Measurements from ENCODE around the gene DPP6.

DPP6 gene

DNA sequence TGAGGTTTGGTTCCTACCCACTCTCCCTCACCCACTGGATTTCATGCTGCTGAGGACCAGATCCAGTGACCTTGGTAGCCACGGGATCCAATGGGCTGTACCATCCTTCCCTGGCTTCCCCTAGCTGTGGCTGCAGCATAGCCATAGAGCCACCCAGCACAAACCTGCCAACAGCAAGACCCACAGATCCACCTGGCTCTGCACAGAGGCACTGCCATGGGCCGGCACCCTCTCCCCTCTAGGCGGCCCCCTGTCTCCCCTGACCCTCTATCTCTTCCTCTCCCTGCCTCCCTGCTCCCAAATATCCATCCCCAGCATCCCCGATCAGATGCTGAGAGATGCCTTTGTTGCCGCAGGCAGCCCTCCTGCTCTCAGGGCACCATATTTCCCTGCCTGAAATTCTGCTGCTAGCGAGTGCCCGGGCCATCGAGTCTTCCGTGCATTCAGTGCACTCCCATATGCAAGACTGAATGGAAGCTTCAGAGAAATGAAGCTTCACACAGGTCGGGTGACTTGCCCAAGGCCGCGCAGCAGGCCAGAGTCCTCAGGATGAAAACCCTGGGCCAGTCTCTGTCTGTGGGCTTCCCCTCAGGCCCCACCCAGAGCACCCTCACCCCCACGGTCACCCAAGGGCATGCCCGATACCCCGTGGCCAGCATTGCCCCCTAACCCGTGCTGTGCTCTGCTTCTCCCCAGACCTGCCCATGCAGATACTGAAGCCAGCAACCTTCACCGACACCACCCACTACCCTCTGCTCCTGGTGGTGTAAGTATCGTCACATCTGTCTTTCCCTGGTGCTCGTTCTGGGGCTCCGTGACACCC lies 819.9 kb downstream of the DPP6 start:
- DNase-seq = no peak

DNA sequence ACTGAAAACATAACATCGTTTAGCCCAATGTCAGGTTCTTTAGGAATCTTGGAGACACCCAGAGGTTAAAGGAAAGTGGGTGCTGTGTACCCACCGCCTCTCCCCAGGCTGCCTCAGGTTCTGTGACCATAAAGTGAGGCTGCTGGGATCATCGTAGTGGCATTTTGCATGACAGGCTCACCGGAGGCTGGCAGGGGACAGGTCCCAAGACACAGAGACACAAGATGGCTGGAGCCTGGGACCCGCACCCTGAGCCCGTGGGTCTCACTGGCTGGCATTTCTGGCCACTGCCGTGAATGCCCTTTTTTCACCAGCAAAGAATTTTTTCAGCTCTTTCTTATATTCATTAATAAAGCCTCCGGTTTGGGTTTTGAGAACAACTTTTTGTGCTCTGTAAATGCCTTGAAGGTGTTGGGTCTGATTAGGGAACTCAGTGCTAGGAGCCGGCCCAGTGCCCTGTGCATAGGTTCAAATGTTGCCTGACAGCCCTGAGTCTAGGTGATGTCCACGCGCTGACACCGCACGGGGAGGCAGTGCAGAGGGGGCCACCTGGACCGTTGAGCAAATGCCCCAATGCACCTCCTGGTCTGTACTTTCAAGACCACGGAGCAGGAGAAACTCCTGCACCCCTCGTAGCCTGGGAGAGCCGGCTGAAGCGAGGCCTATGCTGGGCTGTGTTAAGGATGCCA lies 820.8 kb downstream of the DPP6 start:
- no peak for DNase-seq

DNA sequence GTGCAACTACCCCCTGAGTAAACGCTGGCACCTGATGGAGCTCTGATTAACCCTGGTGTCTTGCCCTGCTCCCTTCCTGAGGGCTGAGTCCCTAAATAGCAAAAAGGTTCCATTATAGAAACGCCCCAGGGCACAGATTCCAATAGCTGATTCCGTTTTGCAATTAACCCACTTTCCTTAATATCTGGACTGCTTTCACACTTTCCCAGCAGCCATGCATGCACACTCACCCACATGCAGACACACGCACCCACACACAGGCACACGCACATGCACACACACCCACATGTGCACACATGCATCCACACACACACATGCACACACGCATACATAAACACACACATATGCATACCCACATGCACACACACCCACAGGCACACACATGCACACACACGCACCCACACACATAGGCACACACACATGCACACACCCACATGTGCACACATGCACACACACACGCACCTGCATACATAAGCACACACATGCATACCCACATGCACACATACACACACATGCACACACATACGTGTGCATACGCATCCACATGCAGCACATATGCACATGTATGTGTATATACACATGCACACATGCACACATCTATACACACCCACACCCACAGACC lies 821.4 kb downstream of the DPP6 start:
- DNase-seq = no peak

DNA sequence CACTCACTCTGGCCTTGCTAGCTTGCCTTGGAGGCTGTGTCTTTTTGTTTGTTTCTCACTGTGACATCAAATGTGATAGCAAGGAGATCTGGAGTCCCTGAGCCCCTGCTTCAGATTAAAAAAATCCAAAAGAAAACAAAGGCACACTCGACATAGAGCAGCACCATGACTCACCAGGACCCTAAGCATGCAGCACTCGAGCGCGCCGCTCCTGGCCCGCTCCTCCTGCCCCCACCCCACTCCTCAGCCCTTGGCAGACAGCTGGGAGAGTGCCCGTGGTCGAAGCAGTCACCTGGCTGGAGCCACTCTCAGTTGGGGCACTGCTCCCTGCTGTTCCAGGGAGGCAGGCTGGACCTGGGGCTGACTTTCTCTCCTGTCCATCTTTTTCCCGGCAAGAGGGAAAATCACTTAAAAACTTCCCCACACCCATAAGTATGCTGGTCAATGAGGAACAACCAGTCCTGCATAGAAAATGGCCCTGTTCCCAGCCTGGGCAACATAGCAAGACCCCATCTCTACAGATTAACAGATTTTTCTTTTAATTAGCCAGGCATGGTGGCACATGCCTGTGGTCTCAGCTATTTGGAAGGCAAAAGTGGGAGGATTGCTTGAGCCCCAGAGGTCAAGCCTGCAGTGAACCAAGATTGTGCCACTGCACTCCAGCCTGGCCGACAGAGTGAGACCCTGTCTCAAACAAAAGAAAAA lies 822.4 kb downstream of the DPP6 start:
- DNase-seq = no peak

DNA sequence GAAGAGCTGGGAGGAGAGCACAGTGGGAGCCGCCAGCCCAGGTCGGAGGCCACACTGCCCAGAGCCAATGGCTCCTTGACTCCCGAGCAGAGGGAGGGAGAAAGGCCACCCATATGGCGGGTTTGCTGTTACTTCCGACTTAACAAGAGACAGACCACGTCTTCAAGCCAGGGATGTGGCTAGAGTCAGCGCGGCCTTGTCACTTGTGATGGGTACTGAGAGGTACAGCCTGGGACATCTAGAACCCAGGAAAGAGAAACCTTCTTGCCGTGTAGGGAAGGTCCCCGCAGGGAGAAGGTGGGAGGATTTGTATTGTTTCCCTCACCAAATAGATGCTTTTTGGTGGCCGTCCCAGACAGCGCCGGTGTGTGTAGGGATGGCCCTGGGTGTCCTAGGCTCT lies 823.1 kb downstream of the DPP6 start:
- no peak for DNase-seq

DNA sequence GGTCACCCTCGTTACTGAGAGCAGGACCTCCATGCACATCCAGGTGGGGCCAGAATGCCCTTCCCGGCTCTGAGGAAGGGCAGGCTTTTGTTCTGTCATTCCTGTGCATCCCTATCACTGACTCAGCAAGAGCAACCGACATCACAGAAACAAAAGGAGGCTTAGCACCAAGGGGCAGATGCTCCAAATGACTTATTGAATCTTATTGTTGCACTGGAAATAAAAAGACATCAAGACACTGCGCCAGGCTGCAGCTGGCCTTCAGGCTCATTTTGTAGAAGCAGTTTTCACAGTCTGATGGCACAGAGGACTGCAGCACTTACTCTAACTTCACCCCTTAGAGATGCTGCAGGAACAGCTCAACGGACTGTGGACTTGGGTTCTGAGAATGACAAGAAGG lies 824.3 kb downstream of the DPP6 start:
- DNase-seq = no peak

DNA sequence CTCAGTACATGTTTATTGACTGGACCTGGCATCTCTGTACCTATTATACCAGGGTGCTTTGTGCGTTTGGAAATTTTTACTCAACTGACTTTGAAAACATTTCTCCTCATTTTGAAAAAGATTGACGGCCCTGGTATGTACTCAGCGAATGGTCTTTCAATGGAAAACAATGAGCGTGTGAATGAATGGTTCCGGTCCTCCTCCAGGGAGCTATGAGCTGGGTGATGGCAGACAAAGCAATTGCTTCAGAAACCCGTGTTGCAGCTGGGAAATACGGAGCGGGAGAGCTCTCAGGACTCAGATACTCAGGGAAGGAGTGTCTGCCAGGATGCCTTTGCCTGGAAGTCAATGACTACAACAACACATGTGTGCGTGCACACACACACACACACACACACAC lies 824.8 kb downstream of the DPP6 start:
- DNase-seq = no peak

DNA sequence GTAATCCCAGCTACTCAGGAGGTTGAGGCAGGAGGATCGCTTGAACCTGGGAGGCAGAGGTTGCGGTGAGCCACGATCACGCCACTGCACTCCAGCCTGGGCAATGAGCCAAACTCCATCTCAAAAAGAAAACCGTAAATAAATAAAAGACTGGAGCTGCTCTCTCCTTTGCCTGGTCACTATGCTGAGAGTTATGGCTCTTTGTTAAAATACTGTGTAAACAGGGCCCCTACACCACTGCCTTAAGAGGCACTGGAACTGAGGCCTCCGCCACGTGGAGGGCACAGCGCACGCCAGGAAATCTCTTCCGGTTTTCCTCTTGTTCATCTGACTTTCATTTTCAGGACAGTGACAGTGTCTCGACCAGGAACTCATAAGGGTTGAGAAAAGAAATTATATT lies 827.4 kb downstream of the DPP6 start:
- DNase-seq = no peak

DNA sequence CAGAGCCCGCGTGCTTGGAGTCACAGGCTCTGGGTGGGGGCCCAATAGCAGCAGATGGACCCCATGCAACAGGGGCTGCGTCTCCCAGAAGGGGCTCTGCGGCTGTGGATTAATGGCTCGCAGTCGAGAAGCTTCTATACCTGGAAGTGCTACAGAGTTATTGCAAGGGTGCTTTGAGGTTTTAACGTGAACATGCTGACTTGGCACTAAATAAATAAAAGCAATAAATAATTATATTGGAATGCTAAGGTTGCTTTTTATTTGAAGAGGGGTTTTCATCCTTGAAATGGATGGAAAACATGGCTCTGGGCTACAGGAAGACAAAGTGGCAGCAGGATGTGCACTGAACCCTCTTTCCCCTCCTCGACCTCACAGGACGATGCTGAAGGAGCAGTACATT lies 828.3 kb downstream of the DPP6 start:
- no peak for DNase-seq

DNA sequence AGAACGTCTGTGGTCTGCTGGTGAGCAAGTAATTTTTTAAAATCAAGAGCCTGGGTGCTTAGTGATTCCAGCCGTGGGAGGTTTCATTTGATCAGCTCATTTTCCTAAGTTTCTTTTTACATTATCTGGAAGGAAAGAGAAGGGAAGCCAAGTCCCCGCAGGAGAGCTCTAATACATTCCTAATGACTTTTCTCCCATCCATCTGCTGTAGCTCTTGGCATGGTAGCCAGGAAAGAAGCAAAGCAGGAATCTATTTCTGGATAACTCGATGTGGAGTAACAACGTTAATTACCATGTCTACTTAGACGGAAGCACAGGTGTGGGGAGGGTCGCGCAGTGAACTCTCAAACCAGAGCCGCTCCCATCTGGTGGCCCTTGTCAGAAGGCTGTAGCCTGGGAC lies 828.8 kb downstream of the DPP6 start:
- no peak for DNase-seq

DNA sequence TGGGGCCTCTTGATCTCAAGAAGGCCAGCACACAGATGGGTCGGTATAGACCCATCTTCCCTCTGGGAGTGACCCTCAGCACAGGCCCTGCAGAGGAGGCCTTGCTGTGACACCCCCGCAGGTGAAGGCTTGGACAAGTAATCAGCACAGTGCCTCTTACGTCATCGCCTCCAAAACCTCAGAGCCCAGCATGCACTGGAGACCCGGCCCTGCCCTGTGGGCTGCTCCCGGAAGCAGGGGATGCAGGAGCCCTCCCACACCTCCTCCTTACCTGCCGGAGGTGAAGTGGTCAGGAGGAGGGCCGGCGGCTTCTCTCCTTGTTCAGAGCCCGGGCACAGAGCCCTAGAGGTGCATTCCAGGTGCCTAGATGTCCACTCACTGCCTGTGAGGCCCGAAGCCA lies 829.3 kb downstream of the DPP6 start:
- no peak for DNase-seq

DNA sequence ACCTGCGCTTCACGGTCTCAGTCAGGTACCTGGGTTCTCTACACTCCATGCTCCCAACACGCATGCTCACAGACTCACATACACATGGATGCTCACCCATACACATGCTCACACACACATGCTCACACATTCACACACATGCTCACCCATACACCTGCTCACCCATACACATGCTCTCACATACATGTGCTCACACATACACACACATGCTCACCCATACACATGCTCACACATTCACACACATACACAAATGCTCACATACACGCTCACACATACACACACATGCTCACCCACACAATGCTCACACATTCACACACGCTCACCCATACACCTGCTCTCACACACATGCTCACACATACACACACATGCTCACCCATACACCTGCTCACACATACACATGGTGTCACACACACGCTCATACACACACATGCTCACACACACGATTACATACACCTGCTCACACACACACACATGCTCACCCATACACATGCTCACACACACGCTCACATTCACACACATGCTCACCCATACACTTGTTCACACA lies 830.8 kb downstream of the DPP6 start:
- no peak for DNase-seq

DNA sequence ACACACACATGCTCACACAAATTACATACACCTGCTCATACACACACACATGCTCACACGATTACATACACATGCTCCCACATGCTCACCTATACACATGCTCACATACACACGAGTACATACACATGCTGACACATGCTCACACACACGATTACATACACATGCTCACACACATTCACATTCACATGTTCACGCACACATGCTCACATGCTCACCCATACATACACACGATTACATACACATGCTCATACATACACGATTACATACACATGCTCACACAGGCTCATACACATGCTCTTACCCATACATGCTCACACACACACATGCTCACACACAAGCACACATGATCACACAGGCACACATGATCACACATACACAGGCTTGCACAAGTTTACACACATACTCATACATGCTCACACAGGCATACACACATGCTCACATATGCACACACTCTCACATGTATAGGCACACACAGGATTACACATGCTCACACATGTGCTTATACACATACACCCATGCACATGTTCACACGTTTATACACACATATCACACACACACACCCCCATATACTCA lies 832.2 kb downstream of the DPP6 start:
- DNase-seq = no peak

DNA sequence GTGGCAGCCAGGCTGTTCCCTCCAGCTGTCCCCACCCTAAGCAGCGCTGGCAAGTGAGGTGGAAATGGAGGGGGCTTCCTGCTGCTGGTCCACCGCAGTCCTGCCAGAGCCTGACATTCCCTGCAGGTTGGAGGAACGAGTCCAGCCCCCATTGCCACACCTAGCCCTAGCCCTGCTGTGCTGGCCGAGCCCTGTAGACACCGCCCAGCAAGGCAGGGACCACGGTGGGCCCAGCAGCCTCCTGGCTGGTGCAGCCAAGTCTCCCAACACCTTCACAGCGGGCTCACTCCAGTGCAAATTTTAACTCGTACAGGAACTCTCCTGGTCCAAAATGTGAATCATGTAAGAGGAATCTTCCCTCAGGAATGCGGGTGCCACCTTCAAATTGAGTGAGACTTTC lies 834.4 kb downstream of the DPP6 start:
- no peak for DNase-seq

DNA sequence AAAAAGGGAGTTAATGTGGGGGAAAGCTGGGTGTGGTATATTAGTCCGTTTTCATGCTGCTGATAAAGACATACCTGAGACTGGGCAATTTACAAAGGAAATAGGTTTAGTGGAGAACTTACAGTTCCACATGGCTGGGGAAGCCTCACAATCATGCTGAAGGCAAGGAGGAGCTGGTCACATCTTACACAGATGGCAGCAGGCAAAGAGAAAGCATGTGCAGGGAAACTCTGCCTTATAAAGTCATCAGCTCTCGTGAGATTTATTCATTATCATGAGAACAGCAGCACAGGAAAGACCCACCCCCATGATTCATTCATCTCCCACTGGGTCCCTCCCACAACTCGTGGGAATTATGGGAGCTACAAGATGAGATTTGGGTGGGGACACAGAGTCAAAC lies 836.5 kb downstream of the DPP6 start:
- DNase-seq = no peak

DNA sequence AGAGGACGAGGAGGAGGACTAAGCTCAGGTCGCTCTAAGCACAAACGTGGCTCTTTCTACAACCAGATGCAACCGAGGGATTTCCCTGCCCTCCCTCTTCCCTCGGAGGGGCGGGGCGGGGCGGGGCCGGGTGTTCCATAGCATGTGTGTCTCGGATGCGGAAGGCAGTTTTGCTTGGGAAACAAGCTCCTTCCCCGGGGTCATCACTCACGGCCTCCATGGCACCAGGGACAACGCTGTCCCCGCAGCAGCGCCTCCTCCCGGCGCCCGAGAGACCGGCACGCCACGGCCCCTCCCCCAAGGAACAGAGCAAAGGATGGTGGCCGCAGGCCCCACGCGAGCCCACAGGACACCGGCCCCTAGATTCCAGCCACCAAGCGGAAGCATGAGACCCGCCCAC lies 840.3 kb downstream of the DPP6 start:
- DNase-seq = no peak

DNA sequence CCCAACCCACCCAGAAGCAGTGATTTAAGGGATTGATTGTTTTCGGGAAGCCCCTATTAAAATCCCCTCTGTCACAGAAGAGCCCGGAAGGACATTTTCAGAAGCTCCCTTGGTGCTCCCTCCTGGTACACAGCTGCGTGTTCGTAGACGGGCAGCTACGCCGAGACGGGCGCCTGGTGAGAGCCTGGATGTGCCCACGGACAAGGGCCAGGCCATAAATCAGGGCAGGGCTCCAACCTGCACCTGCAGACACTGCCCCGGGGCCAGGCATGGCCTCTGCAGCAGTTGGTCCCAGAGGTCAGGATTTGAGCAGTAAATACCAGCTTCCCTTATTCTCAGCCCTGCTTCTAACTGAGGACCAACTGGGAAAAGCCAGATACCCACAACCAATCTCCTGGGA lies 843.9 kb downstream of the DPP6 start:
- no peak for DNase-seq

DNA sequence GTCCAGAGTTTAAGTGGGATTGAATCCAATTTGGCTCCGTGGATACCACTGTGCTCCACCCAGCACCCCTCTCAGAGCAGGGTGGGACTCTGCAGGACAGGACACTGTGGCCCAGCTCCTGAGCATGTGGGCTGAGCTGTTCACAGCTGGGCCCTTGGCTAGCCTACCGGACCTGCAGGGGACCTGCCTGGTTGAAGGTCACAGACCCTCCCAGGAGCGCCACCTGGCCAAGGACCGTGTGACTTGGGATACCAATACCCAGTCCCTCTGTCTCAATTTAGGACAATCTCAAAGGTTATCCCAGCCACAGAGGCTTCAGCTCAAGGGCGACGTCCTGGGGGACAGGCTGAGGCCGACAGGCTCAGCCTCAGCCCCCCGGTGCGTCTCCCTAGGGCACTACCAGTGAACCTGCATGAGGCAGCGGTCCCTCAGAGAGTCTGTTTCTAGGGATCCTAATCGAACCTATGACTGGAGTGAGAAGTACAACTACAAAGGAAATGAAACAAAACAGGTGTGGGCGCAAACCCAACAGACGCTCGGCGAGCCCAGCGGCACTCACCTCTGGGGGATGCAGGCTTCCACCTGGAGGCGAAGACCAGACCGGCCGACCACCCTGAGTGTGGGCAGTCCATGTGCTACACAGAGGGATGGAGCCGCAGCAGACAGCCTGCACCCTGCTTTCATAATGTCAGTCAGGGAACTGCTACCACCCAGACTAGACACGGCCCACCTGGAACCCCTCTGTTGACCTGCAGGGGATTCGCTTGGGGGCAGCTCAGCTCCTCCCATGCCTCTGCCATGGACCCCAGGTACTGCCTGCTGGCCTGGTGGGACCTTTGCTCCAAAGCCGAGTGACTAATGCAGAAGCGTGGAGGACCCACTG lies 847.0 kb downstream of the DPP6 start:
- no peak for DNase-seq

DNA sequence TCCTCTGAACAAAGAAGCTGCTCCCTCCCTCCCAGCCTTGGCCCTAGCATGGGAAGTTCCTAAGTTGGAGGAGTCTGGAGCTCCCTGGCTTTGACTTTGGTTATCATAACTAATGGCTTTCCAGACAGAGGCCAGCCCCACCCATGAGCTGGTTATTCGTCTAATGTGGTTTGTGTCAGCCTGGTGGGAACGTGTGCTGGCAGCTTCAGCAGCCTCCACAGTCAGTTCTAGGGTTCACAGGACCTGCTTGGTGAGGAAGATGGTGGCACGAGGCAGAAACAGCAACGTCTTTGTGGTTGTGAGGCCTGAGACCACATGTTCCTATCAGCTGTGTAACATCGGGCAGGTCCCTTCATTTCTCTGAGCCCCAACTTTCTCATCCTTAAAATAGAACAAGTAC lies 847.7 kb downstream of the DPP6 start:
- no peak for DNase-seq

DNA sequence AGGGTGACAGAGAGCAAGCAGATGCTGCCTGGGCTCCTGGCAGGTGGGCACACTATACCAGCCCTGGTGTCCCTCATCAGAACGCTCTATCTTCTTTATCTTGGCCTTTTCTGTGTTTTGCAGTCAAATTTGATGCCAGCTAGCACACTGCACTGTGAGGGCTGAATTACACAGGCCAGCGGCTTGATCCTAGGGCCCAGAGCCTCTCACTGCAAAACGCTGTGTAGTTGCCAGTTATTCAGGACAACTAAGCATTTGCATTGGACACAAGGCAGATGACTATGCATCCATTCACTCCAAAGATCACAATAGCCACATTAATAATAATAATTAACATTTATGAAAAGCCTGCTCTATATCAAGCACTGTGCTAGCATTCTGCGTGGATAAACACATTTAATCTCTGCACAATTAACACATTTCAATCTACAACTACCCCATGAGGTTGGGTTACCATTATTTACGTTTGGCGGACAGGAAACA lies 850.4 kb downstream of the DPP6 start:
- peak; percentile 72 for DNase-seq

DNA sequence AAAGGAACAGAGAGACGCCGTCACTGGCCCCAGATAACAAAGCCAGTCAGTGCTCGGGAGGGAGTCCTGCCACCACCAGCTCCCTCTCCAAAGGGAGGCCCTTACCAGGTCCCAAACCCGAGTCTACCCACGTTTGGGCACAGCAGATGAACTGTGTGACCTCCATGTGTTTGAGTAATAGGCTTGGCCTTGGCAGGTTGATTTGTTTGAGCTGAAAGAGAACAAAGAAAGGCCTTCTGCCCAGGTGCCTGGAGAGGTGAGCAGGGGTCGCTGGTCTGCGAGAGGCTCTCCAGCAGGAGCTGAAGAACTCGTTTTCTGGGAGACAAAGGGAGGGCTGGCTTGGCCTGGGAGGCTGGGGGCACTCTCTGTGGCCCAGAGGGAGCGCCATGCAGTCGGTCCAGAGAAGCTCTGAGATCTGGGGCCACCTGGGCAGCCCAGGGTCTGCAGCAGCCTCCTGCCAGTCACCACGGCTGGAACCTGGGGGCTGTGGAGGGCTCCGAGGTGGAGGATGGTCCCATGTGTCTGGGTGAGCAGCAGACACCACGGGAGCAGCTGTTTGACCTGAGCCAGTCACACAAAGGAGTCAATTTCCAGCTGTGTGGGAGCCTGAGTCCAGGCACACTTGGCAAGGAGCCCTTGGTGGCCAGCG lies 851.0 kb downstream of the DPP6 start:
- DNase-seq = peak; percentile 72

All from midbrain (tissue), 1 donor.